Mesodermal cell (in vitro differentiated cells): Measurements from ENCODE around the gene GBE1.

Experiments used
- H3K27ac ChIP-seq: 2 replicates; pipeline ENCODE4 v1.7.0; 2013; ENCODE audit warnings: mild to moderate bottlenecking, low read depth, low read length, moderate library complexity; ENCODE audit not compliant: severe bottlenecking
- H3K36me3 ChIP-seq: 2 replicates; pipeline ENCODE4 v1.7.1; 2013; ENCODE audit warnings: mild to moderate bottlenecking, low read length, moderate library complexity; ENCODE audit not compliant: control insufficient read depth, insufficient read depth
- H3K4me1 ChIP-seq: one replicate; pipeline ENCODE4 v1.7.1; 2013; ENCODE audit warnings: mild to moderate bottlenecking, low read length; ENCODE audit not compliant: insufficient read depth, control insufficient read depth, poor library complexity, severe bottlenecking
- H3K4me3 ChIP-seq: 2 replicates; pipeline ENCODE4 v1.7.0; 2013; ENCODE audit warnings: low read length, control low read depth, mild to moderate bottlenecking; ENCODE audit not compliant: insufficient read depth, poor library complexity, severe bottlenecking; ENCODE audit errors: extremely low read depth
- H3K9me3 ChIP-seq: 2 replicates; pipeline ENCODE4 v1.7.1; 2013; ENCODE audit warnings: mild to moderate bottlenecking, low read length, moderate library complexity; ENCODE audit not compliant: control insufficient read depth
- WGBS, 2 experiments: methylation state at CpG; one replicate each; pipeline ENCODE4 v1.1.5; 2013; ENCODE audit warnings: missing lambda C conversion rate in 2 of 2; ENCODE audit not compliant: insufficient coverage in 2 of 2; 5-methylcytosine and 5-hydroxymethylcytosine counted together

The GBE1 gene

GRCh38 chr3:81544385-81544784 lies 217.1 kb downstream of the GBE1 start:
- Histone ChIP-seq H3K27ac (no peak overlapping the region), H3K4me3 (no peak overlapping the region), H3K4me1 (no peaks in the 10 kb centered on the region), H3K9me3 (peaks cover 7% of the 10 kb centered on the region), H3K36me3 (peaks cover 4% of the 10 kb centered on the region)
- WGBS, 2 experiments = 90% methylated on average over 2 of the region's 4 CpGs; no CpG with 5 or more reads in 1 of the 2 experiments

- no CpG with 5 or more reads among the region's 1 CpG for WGBS, 2 experiments
- no peak overlapping the region for H3K4me3 ChIP-seq
- H3K9me3 ChIP-seq = no peaks in the 10 kb centered on the region
- no peaks in the 10 kb centered on the region for H3K36me3 ChIP-seq
- H3K27ac ChIP-seq = no peak overlapping the region
- no peaks in the 10 kb centered on the region for H3K4me1 ChIP-seq
Measured at GRCh38 chr3:81540787-81541186, 220.7 kb downstream of the GBE1 start.

- H3K9me3 ChIP-seq = no peaks in the 10 kb centered on the region
- H3K4me1 ChIP-seq = no peaks in the 10 kb centered on the region
- no peak overlapping the region for H3K4me3 ChIP-seq
- H3K36me3 ChIP-seq = peaks cover 23% of the 10 kb centered on the region
- H3K27ac ChIP-seq = no peak overlapping the region
- 80 to 90% methylated on average over 1 of the region's 1 CpG for WGBS, 2 experiments
Measured at GRCh38 chr3:81531846-81532245, 229.6 kb downstream of the GBE1 start.

DNA sequence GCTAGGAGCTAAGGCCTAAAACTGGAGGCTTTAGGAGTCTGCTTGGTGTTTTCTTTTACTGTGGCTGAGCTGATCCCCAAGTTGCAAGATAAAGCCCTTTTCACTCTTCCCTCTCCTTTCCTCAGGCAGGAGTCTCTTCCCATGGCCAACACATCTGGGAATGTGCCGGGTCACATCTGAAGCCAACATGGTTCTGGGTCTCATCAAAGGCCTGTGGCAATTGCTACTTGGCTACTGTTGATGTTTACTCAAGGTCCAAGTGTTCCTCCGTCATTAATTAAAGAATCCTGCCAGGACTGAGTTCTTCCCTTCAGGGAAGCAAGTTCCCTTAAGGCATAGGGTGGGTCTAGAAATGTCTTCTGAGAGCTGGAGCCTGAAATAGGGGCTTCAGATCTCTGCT lies 230.2 kb downstream of the GBE1 start:
- H3K36me3 ChIP-seq = peaks cover 23% of the 10 kb centered on the region
- H3K27ac ChIP-seq = no peak overlapping the region
- H3K4me3 ChIP-seq = no peak overlapping the region
- H3K4me1 ChIP-seq = no peaks in the 10 kb centered on the region
- 90 to 91% methylated on average over 2 of the region's 2 CpGs for WGBS, 2 experiments
- H3K9me3 ChIP-seq = no peaks in the 10 kb centered on the region

DNA sequence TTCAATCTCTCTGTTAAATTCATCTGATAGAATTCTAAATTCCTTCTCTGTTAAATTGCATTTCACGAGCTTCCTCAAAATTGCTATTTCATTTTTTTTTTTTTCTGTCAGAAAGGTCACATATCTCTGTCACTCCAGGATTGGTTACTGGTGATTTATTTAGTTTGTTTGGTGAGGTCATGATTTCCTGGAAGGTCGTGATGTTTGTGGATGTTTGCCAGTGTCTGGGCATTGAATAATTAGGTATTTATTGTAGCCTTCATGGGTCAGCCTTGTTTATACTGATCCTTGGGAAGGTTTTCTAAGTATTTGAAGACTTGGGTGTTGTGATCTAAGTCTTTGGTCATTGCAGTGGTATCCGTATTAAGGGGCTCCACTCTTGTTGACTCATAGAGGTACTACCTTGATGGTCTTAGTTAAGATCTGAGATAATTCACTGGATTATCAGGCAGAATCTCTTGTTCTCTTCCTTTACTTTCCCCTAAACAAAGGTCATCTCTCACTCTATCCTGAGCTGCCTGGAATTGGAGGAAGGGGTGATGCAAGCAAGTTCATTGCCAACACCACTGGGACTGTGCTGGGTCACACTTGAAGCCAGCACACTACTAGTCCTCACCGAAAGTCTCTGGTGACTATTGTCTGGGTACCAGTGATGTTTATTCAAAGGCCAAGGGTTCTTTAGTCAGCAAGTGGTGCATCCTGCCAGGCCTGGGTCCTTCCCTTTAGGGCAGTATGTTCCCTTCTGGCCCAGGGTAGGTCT lies 231.1 kb downstream of the GBE1 start:
- H3K4me1 ChIP-seq = no peaks in the 10 kb centered on the region
- H3K4me3 ChIP-seq = no peak overlapping the region
- WGBS, 2 experiments = 100% methylated on average over 2 to 3 of the region's 4 CpGs
- peaks cover 23% of the 10 kb centered on the region for H3K36me3 ChIP-seq
- H3K9me3 ChIP-seq = no peaks in the 10 kb centered on the region
- H3K27ac ChIP-seq = no peak overlapping the region

GRCh38 chr3:81521855-81522254 lies 239.6 kb downstream of the GBE1 start:
- WGBS, 2 experiments = 85 to 87% methylated on average over 2 of the region's 2 CpGs
- no peaks in the 10 kb centered on the region for H3K9me3 ChIP-seq
- no peaks in the 10 kb centered on the region for H3K36me3 ChIP-seq
- H3K4me1 ChIP-seq = no peaks in the 10 kb centered on the region
- H3K4me3 ChIP-seq = no peak overlapping the region
- H3K27ac ChIP-seq = no peak overlapping the region

DNA sequence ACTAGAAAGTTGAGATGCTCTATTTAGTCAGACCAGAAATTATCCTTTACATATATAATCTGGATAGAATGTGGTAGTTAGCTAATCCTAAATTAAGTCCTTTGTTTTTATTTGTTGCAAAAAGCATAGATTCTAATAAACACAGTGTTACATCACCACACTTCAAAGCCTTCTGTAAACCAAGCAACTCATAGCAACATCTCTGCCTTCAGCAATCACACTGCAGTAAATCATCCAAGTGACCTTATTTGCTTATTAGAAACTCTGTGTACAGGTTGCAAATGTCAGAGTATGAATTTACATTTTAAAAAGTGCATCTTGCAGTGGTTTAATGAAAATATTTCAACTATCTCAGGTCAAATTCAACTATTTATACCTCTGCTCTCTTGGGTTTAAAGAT lies 242.5 kb downstream of the GBE1 start:
- H3K9me3 ChIP-seq = no peaks in the 10 kb centered on the region
- no peak overlapping the region for H3K4me3 ChIP-seq
- no peaks in the 10 kb centered on the region for H3K36me3 ChIP-seq
- H3K27ac ChIP-seq = no peak overlapping the region
- H3K4me1 ChIP-seq = no peaks in the 10 kb centered on the region

DNA sequence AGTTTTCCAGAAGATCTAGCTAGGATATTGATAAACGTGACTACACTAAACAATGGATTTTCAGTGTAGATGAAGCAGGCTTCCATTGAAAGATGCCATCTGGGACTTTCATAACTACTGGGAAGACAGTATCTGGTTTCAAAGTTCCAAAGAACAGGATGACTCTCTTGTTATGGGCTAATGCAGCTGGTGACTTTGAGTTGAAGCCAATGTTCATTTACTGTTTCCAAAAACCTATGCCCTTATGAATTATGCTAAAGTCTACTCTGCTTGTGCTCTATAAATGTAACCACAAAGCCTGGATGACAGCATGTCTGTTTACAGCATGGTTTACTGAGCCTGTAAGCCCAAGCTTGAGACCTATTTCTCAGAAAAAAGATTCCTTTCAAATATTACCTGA lies 245.4 kb downstream of the GBE1 start:
- Histone ChIP-seq H3K4me1 (no peaks in the 10 kb centered on the region), H3K27ac (no peak overlapping the region), H3K36me3 (no peaks in the 10 kb centered on the region), H3K4me3 (no peak overlapping the region), H3K9me3 (no peaks in the 10 kb centered on the region)
- 80 to 100% methylated on average over 1 of the region's 1 CpG for WGBS, 2 experiments

GRCh38 chr3:81513591-81513990 lies 247.9 kb downstream of the GBE1 start:
- H3K4me3 ChIP-seq = no peak overlapping the region
- H3K36me3 ChIP-seq = no peaks in the 10 kb centered on the region
- H3K4me1 ChIP-seq = no peaks in the 10 kb centered on the region
- H3K9me3 ChIP-seq = no peaks in the 10 kb centered on the region
- H3K27ac ChIP-seq = no peak overlapping the region
- no CpG with 5 or more reads among the region's 2 CpGs for WGBS, 2 experiments

- Histone ChIP-seq H3K27ac (no peak overlapping the region), H3K4me1 (no peaks in the 10 kb centered on the region), H3K36me3 (peaks cover 10% of the 10 kb centered on the region), H3K4me3 (no peak overlapping the region), H3K9me3 (no peaks in the 10 kb centered on the region)
- WGBS, 2 experiments = 93 to 100% methylated on average over 2 of the region's 2 CpGs
Measured at GRCh38 chr3:81503026-81503425, 258.4 kb downstream of the GBE1 start.

- Histone ChIP-seq H3K9me3 (no peaks in the 10 kb centered on the region), H3K4me3 (no peak overlapping the region), H3K36me3 (peaks cover 10% of the 10 kb centered on the region), H3K27ac (no peak overlapping the region), H3K4me1 (no peaks in the 10 kb centered on the region)
- no CpG with 5 or more reads among the region's 1 CpG for WGBS, 2 experiments
Measured at GRCh38 chr3:81502236-81502635, 259.2 kb downstream of the GBE1 start.
